ENCODE results near the gene CPEB4.

CPEB4 gene

DNA sequence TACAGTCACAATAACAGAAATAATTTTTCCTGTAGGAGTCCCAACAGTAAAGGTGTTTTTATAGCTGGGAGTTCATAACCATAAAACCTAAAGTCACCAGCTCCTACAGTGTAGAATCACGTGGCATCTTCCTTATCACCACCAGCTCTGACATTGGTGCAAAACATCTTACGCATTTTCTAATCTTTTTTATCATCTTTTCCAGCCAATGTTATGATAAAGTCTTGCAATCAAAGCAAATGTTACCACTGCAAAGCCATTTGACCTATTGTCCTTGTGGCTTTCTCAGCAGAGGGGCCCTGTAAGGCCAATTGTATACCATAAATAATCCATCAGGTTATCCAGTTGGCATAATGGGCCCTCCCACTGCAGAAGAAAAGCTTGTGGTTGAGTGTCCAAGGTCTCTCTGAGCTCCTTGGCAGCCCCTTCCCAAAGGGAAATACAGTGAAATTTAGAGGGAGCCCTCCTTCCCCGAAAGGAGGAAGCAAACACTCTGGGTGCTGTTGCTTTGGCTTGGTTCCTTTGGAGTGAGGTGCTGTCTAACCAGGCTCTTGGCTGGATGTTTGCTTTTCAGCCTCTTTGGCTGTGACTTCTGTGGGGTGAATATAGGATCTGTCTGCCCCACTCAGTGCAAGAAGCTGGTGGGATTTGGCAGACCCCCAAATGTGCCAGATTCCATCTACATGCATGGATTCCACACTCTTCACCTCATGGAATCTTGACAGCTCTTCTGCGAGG, 29.3 kb upstream of the CPEB4 start:
- no peak for DNase-seq (ENCODE audit: extremely low read depth in 1 of 2, low read depth in 1 of 2)

DNA sequence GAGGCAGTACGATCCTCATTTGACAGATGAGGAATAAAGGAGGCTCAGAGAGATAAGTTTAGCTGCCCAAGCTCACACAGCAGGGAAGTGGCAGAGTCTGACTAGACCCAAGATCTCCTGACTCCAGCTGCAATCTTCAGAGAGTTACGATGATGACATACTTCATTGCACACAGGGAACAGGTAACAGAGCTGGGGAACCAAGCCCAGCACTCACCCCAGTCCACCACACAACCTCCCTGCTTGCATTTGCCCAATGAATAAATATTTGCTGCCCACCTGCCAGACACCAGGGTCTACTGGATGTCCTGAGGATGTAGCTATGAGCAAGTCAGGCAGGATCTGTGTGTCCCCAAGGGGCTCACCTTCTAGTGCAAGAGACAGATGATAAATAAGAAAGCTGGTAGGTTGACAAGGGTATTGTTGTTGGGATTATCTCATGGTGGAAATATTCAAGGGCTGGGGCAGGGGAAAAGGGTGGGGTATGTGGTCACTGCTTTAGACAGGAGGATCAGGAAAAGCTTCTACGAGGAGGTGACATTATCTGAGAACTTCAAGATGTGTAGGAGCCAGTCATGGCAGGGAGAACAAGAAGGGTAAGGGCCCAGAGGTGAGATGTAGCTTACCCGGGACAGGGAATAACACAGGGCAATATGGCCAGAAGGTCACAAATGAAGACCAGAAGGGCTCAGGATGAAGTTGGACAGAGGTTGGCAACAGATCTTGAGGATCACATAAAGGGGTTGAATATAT, 28.6 kb upstream of the CPEB4 start:
- no peak for DNase-seq (ENCODE audit: extremely low read depth in 1 of 2, low read depth in 1 of 2)

DNA sequence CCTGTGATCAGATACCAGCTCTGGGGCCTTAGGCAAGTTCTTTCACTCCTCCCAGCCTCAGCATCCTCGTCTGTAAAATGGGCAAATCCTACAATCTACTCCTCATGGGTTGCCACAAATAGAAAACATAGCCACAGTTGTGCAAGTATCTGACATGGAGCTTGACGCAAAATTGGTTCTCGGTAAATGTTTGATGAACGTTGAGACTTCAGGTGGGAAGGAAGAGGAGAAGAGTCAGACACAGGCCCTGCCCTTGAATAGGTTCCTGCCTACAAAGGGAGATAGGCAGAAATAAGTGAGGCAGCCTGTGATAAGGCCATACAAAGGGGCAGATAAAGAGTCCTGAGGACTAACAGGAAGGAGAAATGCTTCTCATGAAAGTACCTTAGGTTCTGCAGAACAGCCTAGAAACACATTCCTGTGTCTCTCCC, 26.1 kb upstream of the CPEB4 start:
- DNase-seq (ENCODE audit: extremely low read depth in 1 of 2, low read depth in 1 of 2) = no peak

DNA sequence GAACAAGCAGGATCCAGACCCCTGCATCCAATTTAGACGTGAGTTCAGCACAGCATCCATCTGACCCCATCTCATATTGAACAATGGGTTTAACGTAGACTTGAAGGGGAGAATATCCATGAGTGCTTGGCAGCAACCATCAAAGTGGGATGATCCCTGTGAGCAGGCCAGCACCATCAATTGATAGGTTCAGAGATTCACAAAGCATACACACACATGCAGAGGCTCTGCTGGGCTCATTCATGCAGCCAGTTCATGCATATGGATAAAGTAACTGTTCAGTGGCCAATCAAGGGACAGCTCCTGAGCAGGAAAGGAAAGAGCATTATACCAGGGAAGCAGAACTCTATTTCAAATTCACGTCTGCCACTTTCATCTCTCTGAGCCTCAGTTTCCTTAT, 24.8 kb upstream of the CPEB4 start:
- no peak for DNase-seq (ENCODE audit: extremely low read depth in 1 of 2, low read depth in 1 of 2)

DNA sequence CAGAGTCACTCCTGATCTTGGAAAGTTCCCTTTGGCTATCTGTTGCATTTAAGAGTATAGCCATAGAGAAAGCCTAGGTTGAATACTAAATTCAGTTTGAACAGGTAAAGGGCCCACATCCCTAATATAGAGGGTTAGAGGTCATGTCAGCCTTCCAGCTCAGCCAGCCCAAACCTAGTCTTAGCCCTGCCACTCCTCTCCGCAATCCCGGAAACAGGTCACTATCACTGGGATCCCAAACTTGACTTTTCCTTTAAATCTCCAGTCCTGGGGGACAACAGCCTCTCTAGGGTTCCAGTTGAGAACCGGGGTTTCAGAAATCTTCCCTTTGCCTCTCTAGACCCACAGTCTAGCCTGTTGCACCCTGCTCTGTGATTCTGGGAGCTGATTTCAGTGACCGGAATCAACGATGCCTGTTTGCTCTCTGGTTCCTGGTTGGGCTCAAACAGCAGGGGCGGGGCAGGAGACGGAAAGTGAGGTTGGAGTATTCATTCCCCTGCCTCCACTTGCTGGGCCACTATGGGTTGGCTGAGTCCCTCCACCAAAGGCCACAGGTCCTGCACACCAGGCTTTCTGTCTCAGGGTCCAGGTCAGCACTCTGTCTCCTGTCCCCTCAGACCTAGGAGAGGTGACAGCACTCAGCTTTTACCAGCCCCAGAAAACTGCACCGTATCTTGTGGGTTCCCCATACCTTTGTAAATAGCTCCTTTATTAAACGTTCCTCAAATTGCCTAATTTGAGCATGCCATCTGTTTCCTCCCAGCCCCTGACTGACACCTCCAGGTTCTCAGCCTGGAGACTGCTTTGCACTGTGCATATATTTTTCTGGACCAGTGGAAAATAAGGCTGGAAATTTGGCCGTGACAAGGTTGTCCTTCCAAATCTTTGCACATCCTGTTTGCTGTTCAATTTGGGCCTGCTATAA, 23.8 kb upstream of the CPEB4 start:
- DNase-seq (ENCODE audit: extremely low read depth in 1 of 2, low read depth in 1 of 2) = no peak

DNA sequence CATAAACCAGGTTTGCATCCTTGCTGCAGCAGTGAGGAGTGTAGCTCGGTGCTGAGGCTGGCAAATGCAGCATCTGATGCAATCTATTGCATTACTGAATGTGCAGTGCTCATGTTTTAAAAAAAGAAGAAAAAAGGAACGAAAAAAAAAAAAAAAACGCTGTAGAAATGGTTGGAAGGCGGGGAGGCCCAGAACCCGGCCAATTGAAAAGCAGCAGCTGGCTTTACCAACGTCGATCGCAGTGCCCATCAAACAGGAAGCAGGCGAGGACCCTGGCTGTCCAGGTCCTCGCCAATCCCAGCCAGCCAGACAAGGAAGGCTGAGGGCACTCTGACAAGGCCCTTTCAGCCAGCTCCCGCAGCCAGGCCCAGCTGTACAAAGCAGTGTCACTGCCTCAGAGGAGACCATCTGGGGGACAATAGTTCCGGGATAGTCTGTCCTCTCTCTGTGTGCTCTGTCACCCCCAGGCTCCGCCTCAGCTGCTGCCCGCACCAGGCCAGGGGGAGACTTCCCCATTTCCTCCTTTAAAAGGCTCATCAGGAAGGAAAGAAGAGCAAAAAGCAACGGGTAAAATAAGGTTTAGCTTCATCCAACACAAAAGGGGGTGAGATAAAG, 21.8 kb upstream of the CPEB4 start:
- no peak for DNase-seq (ENCODE audit: extremely low read depth in 1 of 2, low read depth in 1 of 2)

DNA sequence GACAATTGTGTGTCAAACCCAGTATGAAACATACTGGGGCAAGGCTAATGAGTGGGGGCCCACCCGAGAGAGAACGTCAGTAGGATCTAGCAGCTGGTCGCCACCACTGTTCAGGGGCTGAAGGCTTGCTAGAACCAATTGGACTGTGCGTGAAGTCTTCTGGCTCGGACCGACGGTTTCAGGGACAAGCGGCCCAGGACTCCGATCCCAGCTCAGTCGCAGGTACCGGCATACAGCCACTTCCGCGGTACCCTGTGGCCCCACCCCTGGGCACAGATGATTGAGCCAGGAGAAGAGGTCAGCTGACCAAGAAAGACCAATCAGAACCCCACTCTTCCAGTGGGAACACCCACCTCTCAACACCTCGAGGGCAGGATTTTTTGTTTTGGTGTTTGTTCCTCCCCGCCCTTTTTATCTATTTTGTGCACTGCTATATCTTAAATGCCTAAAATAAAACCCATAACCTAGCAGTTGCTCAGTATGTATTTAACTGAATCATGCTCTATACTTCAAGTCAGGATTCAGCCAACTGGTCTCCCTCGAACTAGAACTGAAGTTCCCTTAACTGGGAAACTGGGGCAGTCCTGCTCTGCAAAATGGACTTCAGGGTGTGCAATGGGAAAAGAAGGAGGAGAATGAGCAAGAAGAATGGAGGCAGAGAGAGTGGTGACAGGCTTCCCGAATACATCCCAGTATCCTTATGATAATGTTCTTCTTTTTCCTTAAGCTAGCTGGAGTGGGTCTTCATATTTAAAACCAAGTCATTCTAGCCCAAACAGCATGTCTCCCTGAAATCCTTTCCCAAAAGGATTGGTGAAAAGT, 21.1 kb upstream of the CPEB4 start:
- no peak for DNase-seq (ENCODE audit: extremely low read depth in 1 of 2, low read depth in 1 of 2)

DNA sequence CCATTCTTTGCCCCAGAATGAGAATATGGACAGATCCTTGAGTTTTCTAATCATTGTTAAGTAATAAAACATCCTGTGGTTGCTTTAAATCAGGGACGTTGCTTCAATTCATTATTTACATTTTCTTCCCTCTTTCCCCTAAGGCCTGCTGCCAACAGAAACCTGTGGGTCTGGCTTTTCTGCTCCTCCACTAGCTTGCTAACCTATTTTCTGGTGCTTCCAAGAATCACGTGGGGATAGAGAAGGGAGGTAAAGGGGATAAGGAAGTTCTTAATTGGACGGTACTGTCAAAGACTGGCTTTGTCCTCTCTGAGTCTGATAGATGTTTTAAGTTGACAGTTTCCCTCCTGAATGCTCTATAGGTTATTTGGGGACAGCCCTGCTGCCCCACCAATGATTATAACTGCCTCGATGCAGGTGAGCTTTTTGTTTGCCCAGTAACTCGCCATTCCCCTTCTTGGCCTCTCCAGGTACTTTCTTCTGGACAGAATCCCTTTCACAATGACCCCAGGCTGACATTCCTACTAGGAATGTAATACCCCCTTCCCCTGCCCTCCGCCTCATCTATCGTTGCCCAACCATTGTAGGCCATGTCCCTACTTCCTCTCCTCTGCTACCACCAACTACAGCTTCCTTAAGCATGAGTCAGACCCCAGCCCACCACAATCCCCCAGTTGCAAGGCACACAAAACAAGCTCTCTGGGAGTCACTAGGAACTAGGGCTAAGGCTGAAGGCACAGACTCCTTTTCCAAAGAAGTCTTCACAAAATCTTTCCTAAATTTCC, 19.9 kb upstream of the CPEB4 start:
- no peak for DNase-seq (ENCODE audit: extremely low read depth in 1 of 2, low read depth in 1 of 2)

DNA sequence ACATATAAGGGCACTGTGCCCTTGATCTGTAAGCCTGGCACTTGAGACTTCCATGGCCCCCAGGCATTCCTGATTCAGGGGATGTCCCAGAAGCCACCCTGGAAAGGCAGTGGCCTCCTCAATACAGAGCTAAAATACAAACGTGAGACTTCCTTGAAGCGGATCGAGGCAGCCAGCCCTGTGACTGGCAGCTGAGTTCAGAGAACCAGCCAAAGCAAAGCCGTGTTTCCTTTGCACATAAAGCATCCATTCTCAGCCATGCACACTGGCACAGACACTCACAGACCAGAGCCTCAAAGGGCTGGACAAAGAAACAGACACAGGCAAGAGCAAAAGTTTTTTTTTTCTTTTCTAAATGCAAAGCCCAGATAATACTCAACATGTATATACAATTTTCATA, 18.8 kb upstream of the CPEB4 start:
- DNase-seq (ENCODE audit: extremely low read depth in 1 of 2, low read depth in 1 of 2) = no peak

DNA sequence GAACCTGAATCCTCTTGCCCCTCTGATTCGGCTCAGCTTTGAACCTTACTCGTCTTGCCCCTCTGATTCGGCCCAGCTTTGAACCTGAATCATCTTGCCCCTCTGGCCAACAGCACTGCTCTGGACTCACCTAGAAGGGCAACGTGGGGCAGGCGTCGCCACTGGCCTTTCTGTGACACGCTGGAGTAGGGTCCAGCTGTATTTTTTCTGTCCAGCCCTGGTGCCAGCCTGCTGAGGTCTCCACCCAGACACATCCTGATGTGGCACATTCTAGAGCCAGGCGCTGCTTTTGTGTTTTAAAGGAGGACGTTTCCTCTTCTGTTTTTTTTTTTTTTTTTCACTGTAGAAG, 15.2 kb upstream of the CPEB4 start:
- DNase-seq (ENCODE audit: extremely low read depth in 1 of 2, low read depth in 1 of 2) = no peak

DNA sequence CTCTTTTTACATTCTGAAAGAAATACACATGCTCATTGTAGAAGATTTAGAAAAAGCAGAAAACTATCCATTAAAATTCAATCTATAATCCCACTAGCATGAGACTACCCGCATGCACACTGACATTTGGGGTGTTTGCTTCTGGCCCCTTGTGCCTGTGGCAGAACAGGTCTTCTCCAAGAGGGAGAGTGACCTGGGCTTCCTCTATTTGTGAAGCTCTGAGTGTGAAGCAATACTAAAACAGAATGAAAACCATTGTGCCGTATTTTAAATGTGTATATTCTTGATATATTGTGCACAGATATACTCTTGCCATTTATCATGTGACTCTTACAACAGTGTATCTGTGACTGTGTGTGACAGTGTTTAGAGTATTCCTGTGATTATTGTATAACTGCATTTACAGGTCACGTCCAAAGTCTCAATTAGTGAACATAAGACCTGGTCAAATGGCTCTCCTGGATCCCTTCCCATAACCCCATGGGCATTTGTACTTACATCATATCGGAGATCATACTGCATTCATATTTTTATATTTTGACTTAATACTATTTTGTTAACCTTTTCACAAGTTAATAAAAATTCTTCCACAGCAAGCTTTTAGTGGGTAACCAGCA, 14.7 kb upstream of the CPEB4 start:
- no peak for DNase-seq (ENCODE audit: extremely low read depth in 1 of 2, low read depth in 1 of 2)

DNA sequence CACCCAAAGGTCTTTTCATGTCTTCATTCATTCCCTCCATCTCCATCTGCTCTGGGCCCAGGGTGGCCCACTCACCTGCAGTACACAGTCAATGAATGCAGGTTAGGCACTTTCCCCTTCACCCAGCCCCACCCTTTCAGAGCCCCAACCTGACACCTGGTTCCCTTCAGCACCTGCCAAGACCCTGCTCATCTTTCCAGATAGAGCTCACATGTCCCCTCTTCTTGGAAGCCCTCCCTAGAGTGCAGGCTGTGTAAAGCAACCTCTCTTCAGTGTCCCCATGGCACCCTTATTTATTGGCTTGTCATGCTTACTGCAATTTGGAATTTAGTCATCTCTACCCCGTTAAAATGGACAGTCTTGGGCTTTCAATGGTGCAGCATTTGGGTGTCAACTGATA, 13.0 kb upstream of the CPEB4 start:
- DNase-seq (ENCODE audit: extremely low read depth in 1 of 2, low read depth in 1 of 2) = no peak

DNA sequence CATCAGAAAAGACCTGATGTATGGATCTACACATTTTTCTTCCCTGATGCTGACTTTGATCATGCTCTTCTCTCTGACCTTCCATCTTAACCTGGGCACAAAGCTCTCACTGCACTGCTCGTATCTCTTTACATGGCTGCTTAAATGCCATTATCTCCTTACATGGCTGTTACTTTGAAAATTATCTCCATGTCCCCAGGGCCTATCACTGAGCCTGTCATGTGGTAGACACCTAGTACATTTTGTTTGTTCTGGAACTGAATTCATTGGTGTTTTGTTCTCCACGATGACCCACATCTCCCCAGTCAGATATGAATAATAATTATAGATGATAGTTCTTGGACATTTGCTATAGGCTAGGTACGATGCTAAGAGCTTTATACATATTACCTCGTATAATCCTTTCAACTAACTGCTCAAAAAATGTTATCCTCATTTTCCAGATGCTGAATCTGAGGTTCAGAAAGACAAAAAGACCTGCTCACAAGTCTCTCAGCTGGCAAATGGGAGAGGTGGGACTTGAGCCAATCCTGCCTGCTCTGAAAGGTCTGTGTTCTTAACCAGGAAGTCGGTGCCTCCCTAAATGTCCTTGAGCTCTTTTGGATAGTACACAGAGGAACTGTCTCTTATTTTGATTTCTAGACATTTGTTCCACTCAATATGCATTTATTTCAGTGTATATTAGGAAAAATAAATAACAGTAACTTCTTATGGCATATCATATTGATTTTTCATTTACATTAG, 9.8 kb upstream of the CPEB4 start:
- no peak for DNase-seq (ENCODE audit: extremely low read depth in 1 of 2, low read depth in 1 of 2)

DNA sequence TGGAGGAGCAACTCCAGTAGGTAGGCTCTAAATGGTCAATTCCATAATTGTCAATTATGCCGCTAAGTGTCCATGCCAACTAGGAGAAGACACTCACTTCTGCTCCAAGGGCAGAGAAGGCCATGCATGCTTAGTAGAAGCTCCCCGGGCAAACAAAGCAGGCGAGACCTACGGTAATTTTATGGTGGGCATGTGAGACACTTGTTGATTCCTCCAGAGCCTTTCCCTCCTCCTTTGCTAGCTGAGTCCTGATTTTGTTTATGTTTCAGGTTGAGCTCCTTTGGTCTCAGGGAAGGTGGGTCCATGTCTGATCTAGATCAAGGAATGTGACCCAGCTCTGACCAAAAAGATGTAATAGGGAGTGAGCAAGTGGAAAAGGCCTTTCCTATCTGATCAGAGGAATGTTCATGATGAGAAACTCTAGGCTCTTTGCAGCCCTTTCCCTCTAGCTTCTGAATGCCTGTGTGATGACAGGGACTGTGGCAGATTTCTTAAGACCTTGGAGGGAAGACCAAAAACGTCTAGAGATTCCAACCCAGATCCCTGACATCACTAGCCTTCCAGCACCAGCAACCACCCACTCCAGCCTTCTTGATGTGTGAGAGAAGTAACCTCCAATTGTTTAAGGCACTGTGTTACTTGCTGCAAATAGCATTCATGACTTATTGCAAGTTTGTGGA, 7.7 kb upstream of the CPEB4 start:
- DNase-seq (ENCODE audit: extremely low read depth in 1 of 2, low read depth in 1 of 2) = no peak

DNA sequence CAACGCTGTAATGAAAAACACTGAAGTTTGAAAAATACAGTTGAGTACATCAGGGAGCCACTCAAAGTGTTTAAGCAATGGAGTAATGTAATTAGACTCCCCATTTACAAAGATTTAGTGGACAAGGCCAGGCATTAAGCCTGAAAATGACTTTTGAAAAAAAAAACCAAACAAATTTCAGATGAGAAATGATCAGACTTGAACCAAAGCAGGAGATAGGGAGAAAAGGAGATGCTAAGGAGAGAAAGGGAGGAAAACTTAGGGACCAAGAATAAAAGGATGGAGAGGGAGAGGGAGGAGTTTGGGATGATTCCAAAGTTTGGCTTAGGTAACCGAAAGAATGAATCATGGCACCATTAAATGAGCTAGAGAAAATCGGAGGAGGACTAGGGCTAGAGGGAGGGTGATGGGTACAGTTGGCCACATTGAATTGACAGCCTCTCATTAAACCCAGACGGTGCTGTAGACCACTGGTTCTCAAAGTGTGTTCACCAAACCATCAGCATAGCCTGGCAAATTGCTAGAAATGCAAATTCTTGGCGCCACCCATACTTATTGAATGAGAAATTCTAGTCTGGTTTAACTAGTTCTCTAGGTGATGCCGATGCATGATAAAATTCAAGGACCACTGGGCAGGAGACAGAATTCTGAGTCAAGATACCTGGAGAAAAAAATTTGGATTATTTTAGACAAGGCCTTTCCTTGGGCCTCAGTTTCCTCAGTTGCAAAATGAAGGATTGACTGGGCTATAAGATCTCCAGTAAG, 6.2 kb upstream of the CPEB4 start:
- no peak for DNase-seq (ENCODE audit: extremely low read depth in 1 of 2, low read depth in 1 of 2)

DNA sequence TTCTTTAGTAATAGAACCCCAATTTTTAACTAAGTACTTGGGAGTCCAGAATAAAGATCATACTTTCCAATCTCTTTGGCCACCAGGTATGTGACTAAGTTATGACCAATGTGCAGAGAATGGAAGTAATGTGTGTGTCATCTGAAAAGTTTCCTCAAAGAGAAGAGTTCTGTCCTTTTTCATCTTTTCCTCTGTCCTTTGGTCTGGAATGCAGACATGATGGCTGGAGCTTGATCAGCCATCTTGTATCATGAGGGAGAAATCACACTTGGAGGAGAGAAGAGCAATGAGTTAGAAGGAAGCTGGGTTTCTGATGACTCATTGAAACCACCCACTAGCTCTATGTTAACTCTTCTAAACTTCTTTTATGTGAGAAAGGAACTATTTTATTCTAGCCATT, 5.5 kb upstream of the CPEB4 start:
- DNase-seq (ENCODE audit: extremely low read depth in 1 of 2, low read depth in 1 of 2) = no peak

DNA sequence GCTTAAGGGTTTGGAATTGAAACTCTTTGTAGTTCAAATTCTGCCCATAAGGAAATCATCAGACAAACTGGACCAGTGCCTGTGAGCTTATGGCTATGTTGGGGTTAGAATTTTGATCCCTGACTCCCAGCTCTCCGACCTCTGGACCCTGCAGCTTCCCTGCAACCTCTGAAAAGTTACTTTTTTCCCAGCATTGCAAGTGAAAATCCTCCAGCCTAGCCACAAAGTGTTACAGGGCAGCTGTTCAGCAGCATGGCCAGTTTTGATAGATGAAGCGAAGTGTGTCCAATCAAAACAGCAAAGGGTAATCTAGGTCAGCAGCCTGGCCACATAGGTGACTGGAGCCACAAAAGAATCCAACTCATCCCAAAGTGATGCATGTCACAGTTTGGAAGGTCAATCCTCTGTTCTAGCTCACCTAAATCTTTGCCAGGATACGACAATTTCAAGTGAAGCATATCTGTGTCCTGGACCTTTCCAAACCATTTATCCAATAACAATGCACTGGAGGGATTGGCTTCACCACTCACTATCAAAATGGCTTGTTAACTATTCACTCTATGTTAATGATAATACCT, 4.7 kb upstream of the CPEB4 start:
- no peak for DNase-seq (ENCODE audit: extremely low read depth in 1 of 2, low read depth in 1 of 2)
